GM12878 (cell line): ENCODE measurements around the gene IQCF2. TPM values are rescaled to one million over a fixed set of nuclear protein-coding genes. Genes with fewer than 3 reads are reported as not detected.
"Not testable (repeated sequence)": the region's sequence is repeated elsewhere in the genome, so short reads cannot be mapped to it uniquely, and the experiment has no call there.

ENCODE experiments used
- ATAC-seq: fragments of 200-7000 bp; cut with Tn5 transposase; 3 replicates; pipeline ENCODE4 v1.9.1; 2020; ENCODE audit warnings: mild to moderate bottlenecking, moderate library complexity
- BruUV-seq: library from RNA; stranded (reverse); fragments of 400-500 nt; replicated peaks from 2 replicates; lab custom pipeline; 2021; lab: Mats Ljungman, UMichigan
- CTCF ChIA-PET: fragments of 300-600 bp; sonication (Branson Sonifier 250); formaldehyde crosslinking; extraction: SDS; loops from one replicate; lab custom pipeline; 2021; ENCODE audit warnings: inconsistent platforms; lab: Yijun Ruan, JAX
- POLR2A ChIA-PET: fragments of 350-600 bp; formaldehyde crosslinking; extraction: SDS; loops from one replicate; lab custom pipeline; 2021; ENCODE audit warnings: inconsistent platforms; lab: Charles Lee
- RAD21 ChIA-PET: fragments of 300-600 bp; sonication (Branson Sonifier 250); formaldehyde crosslinking; loops from one replicate; lab custom pipeline; 2023; ENCODE audit warnings: antibody characterized with exemption; ENCODE audit not compliant: unreplicated experiment; lab: Charles Lee
- SMC1A ChIA-PET: fragments of 300-600 bp; sonication (Branson Sonifier 250); formaldehyde crosslinking; loops from one replicate; lab custom pipeline; 2023; ENCODE audit not compliant: unreplicated experiment, uncharacterized antibody; lab: Charles Lee
- DNase-seq: peaks from one replicate; pipeline ENCODE4 v3.0.0-alpha.2; 2011; ENCODE audit warnings: low read depth, low spot score
- FAIRE-seq: peaks from 3 replicates; lab custom pipeline; 2011; peaks lifted over from hg19 to GRCh38; lab: Jason Lieb, UNC
- H2AFZ ChIP-seq: 2 replicates; pipeline ENCODE4 v1.6.0; 2011; ENCODE audit warnings: low read depth, low read length, control low read depth; ENCODE audit not compliant: control insufficient read depth
- H3K27ac ChIP-seq: 2 replicates; pipeline ENCODE4 v1.5.1; 2011; ENCODE audit warnings: control low read depth; ENCODE audit not compliant: control insufficient read depth, insufficient read depth
- H3K27me3 ChIP-seq, 2 experiments: replicated peaks in 1 of 2; 2 replicates each; pipeline versions ENCODE4 v1.6.0 to v1.6.1; 2011; ENCODE audit warnings: low read length in 1 of 2; ENCODE audit not compliant: control insufficient read depth in 2 of 2, insufficient read depth in 2 of 2
- H3K36me3 ChIP-seq, 2 experiments: 2 replicates each; pipeline ENCODE4 v1.5.1; 2011; ENCODE audit warnings: low read length in 1 of 2; ENCODE audit not compliant: control insufficient read depth in 2 of 2, insufficient read depth in 2 of 2
- H3K4me1 ChIP-seq: 2 replicates; pipeline ENCODE4 v1.6.1; 2011; ENCODE audit warnings: mild to moderate bottlenecking, low read length, moderate library complexity, mixed read lengths; ENCODE audit not compliant: control insufficient read depth, insufficient read depth
- H3K4me2 ChIP-seq: 2 replicates; pipeline ENCODE4 v1.6.0; 2011; ENCODE audit warnings: control low read depth; ENCODE audit not compliant: control insufficient read depth, insufficient read depth
- H3K4me3 ChIP-seq: fragments of 200-600 bp; sonication (generic); 2 replicates; pipeline ENCODE4 v1.5.1; 2016
- H3K79me2 ChIP-seq: 2 replicates; pipeline ENCODE4 v1.6.0; 2011; ENCODE audit warnings: low read length; ENCODE audit not compliant: control insufficient read depth, insufficient read depth
- H3K9ac ChIP-seq: 2 replicates; pipeline ENCODE4 v1.8.0; 2011; ENCODE audit warnings: low read length, control low read depth, mixed read lengths; ENCODE audit not compliant: control insufficient read depth, insufficient read depth
- H3K9me3 ChIP-seq: replicated peaks from 3 replicates; pipeline ENCODE4 v1.5.1; 2011; ENCODE audit warnings: mild to moderate bottlenecking, low read length; ENCODE audit not compliant: control insufficient read depth, insufficient read depth
- H4K20me1 ChIP-seq: 2 replicates; pipeline ENCODE4 v1.6.0; 2011; ENCODE audit not compliant: control insufficient read depth, insufficient read depth
- BCL3 ChIP-seq: IDR thresholded peaks from 2 replicates; pipeline ENCODE4 v1.6.1; 2011; ENCODE audit warnings: borderline replicate concordance, low read depth, mild to moderate bottlenecking, moderate library complexity, low read length; ENCODE audit not compliant: insufficient read depth, poor library complexity, severe bottlenecking
- CBFB ChIP-seq: IDR thresholded peaks from 2 replicates; pipeline ENCODE4 v1.6.1; 2016; ENCODE audit warnings: antibody characterized with exemption, low read depth
- EGR1 ChIP-seq, 2 experiments: IDR thresholded peaks; 1 replicate in 1 of 2; 2 replicates in 1 of 2; pipeline ENCODE4 v1.6.1; 2011 to 2012; ENCODE audit warnings: low read depth in 2 of 2, low read length in 2 of 2, borderline replicate concordance in 1 of 2, mild to moderate bottlenecking in 1 of 2, moderate library complexity in 1 of 2
- IRF4 ChIP-seq: IDR thresholded peaks from 2 replicates; pipeline ENCODE4 v1.6.1; 2011; ENCODE audit warnings: low read depth, low read length
- KDM1A ChIP-seq: fragments of 200-600 bp; sonication (generic); IDR thresholded peaks from 2 replicates; pipeline ENCODE4 v1.6.1; 2016; ENCODE audit warnings: borderline replicate concordance
- NBN ChIP-seq: fragments of 450-650 bp; IDR thresholded peaks from 2 replicates; pipeline ENCODE4 v1.6.1; 2016
- NFYB ChIP-seq: IDR thresholded peaks from 2 replicates; pipeline ENCODE4 v1.6.1; 2011; ENCODE audit warnings: low read depth, mild to moderate bottlenecking, low read length, improper control_type of control experiment, moderate library complexity; ENCODE audit not compliant: insufficient read depth
- NR2F1 ChIP-seq: fragments of 450-650 bp; conservative IDR thresholded peaks from 2 replicates; pipeline ENCODE4 v1.6.1; 2017; ENCODE audit warnings: mild to moderate bottlenecking
- RFX5 ChIP-seq: IDR thresholded peaks from 2 replicates; pipeline ENCODE4 v1.6.1; 2011; ENCODE audit warnings: low read depth, low read length, improper control_type of control experiment
- SMAD5 ChIP-seq: IDR thresholded peaks from 2 replicates; pipeline ENCODE4 v1.6.1; 2016; ENCODE audit warnings: antibody characterized with exemption, low read depth
- SRF ChIP-seq, 2 experiments: IDR thresholded peaks; 2 replicates each; pipeline ENCODE4 v1.6.1; 2011; ENCODE audit warnings: low read depth in 2 of 2, low read length in 2 of 2, mild to moderate bottlenecking in 1 of 2, moderate library complexity in 1 of 2
- TAF1 ChIP-seq: IDR thresholded peaks from 2 replicates; pipeline ENCODE4 v1.6.1; 2011; ENCODE audit warnings: mild to moderate bottlenecking, low read depth, low read length, borderline replicate concordance
- TBL1XR1 ChIP-seq: IDR thresholded peaks from 2 replicates; pipeline ENCODE4 v1.6.1; 2012; ENCODE audit warnings: low read depth, low read length, improper control_type of control experiment
- TCF7 ChIP-seq: IDR thresholded peaks from 2 replicates; pipeline ENCODE4 v1.6.1; 2014; ENCODE audit warnings: antibody characterized with exemption, borderline replicate concordance
- ZSCAN29 ChIP-seq: fragments of 450-650 bp; IDR thresholded peaks from 2 replicates; pipeline ENCODE4 v1.6.1; 2017; ENCODE audit warnings: mild to moderate bottlenecking, moderate library complexity
- WGBS: methylation state at CpG from one replicate; pipeline ENCODE4 v1.1.6; 2016; ENCODE audit warnings: low lambda C conversion rate; ENCODE audit not compliant: insufficient replicate concordance, insufficient coverage; ENCODE audit errors: missing lambda C conversion rate; 5-methylcytosine and 5-hydroxymethylcytosine counted together
- in situ Hi-C: fragments of 300-500 bp; cut with MboI; formaldehyde crosslinking; loops from 9 replicates; pipeline ENCODE4 v1.14.3; 2018; ENCODE audit warnings: mixed read lengths
- intact Hi-C: fragments of 100-400 bp; cut with micrococcal nuclease; formaldehyde crosslinking; loops from one replicate; pipeline ENCODE4 v1.14.2; 2022; ENCODE audit not compliant: unreplicated experiment
- polyA plus RNA-seq, 11 experiments: library from polyadenylated mRNA; depleted of rRNA in 4 of 11; unstranded in 6 of 11; stranded (reverse) in 5 of 11; fragments of >200 nt; fragmentation: Nextera tagmentation in 4 of 11; fragmentation: Illumina TruSeq in 1 of 11; extraction: Ambion mirVana in 4 of 11; extraction: Trizol in 1 of 11; gene quantifications; 1 replicate in 1 of 11; 2 replicates in 10 of 11; pipeline versions ENCODE4 v1.2.1 to v1.2.3, GENCODE V29; 2011 to 2016; ENCODE audit warnings: inconsistent platforms in 2 of 11, missing spikeins in 2 of 11, low read depth in 1 of 11
- total RNA-seq, 4 experiments: library from RNA; depleted of rRNA in 3 of 4; stranded (reverse); fragments of >200 nt in 3 of 4; fragmentation: Illumina TruSeq in 1 of 4; extraction: Trizol in 1 of 4; gene quantifications; 2 replicates each; pipeline versions ENCODE4 v1.2.1 to v1.2.3, GENCODE V29; 2013 to 2021
- TF ChIP-seq, protein P1 (sequence below): fragments of 450-650 bp; formaldehyde crosslinking; IDR thresholded peaks from 2 replicates; pipeline ENCODE4 v1.5.0; 2022; ENCODE audit warnings: mild to moderate bottlenecking, missing genetic modification characterization

Gene IQCF2
- total and polyA plus RNA-seq, 10 of the 15 experiments (the other 5 are each of a cell fraction or from before 2014, with no cell fraction given) = not detected

DNA sequence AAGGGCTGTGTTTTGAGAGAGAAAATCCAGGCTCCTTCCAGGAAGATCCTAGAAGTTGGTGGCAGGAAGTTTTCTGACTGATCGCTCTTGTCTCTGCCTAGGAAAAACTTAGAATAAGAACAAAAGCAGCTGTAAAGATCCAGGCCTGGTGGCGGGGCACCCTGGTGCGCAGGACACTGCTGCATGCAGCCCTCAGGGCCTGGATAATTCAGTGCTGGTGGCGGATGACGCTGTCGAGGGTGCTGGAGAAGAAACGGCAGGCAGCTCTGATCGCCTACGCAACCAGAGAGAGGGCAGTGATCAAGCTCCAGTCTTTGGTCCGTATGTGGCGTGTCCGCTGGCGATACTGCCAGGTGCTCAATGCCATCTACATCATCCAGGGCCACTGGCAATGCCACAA is 1.5 kb downstream of the IQCF2 start:
- Histone ChIP-seq H3K4me3 (no peak overlapping the region), H4K20me1 (no peaks in the 10 kb centered on the region), H3K9ac (no peak overlapping the region), H3K4me1 (peaks cover 11% of the 10 kb centered on the region), H3K9me3 (no peaks in the 10 kb centered on the region), H3K4me2 (no peak overlapping the region), H2AFZ (no peak overlapping the region), H3K27ac (no peak overlapping the region), H3K27me3 (no peaks in the 10 kb centered on the region), H3K36me3 (no peaks in the 10 kb centered on the region), H3K79me2 (no peaks in the 10 kb centered on the region)
- BruUV-seq = no TSS peak
- no peak for FAIRE-seq
- intact Hi-C loops (no loop called here), in situ Hi-C loops (no loop called here)
- no peak for DNase-seq
- POLR2A ChIA-PET = no interaction called here
- no peak for ATAC-seq
- TF ChIP-seq SRF (IDR thresholded peaks at IDR 0.05; ENCODE audit: low read depth in 2 of 2, low read length in 2 of 2) (no peak), RFX5 (no peak), ZSCAN29 (no peak), NR2F1 (no peak), SMAD5 (no peak), TBL1XR1 (no peak), EGR1 (IDR thresholded peaks at IDR 0.05; ENCODE audit: borderline replicate concordance in 1 of 2, low read depth in 2 of 2, low read length in 2 of 2) (no peak), IRF4 (no peak), KDM1A (no peak), TAF1 (no peak), NBN (no peak), BCL3 (no peak), CBFB (no peak), NFYB (no peak), TCF7 (no peak)
- TF ChIP-seq, protein P1, sequence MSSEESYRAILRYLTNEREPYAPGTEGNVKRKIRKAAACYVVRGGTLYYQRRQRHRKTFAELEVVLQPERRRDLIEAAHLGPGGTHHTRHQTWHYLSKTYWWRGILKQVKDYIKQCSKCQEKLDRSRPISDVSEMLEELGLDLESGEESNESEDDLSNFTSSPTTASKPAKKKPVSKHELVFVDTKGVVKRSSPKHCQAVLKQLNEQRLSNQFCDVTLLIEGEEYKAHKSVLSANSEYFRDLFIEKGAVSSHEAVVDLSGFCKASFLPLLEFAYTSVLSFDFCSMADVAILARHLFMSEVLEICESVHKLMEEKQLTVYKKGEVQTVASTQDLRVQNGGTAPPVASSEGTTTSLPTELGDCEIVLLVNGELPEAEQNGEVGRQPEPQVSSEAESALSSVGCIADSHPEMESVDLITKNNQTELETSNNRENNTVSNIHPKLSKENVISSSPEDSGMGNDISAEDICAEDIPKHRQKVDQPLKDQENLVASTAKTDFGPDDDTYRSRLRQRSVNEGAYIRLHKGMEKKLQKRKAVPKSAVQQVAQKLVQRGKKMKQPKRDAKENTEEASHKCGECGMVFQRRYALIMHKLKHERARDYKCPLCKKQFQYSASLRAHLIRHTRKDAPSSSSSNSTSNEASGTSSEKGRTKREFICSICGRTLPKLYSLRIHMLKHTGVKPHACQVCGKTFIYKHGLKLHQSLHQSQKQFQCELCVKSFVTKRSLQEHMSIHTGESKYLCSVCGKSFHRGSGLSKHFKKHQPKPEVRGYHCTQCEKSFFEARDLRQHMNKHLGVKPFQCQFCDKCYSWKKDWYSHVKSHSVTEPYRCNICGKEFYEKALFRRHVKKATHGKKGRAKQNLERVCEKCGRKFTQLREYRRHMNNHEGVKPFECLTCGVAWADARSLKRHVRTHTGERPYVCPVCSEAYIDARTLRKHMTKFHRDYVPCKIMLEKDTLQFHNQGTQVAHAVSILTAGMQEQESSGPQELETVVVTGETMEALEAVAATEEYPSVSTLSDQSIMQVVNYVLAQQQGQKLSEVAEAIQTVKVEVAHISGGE (CRISPR knock-in tag) = no peak
- WGBS = 51% methylated on average over 12 of the region's 13 CpGs
- CTCF ChIA-PET = no interaction called here
- RAD21 ChIA-PET = no interaction called here
- SMC1A ChIA-PET = no interaction called here

GRCh38 chr3:51868896-51869295 is 7.5 kb downstream of the IQCF2 start:
- intact Hi-C loops, H3K27me3 ChIP-seq, DNase-seq, CTCF ChIA-PET, in situ Hi-C loops, H3K4me1 ChIP-seq, H3K79me2 ChIP-seq, H3K27ac ChIP-seq, H3K4me3 ChIP-seq, SMC1A ChIA-PET, H3K9ac ChIP-seq, H3K4me2 ChIP-seq, H3K9me3 ChIP-seq, ATAC-seq, FAIRE-seq, H4K20me1 ChIP-seq, H3K36me3 ChIP-seq, BruUV-seq, H2AFZ ChIP-seq, RAD21 ChIA-PET: not testable (repeated sequence)
- 92% methylated on average over 1 of the region's 1 CpG for WGBS
- POLR2A ChIA-PET = interaction anchor here (0.6 kb wide), 1 partner anchor 104 kb away, joined by 3 read pairs; no protein-coding TSS in a partner anchor
